Breast epithelium (tissue), 3 donors: Measurements from ENCODE around the gene EIF3I.

Experiments used
- POLR2A ChIP-seq: fragments of 450-650 bp; IDR thresholded peaks from one replicate; pipeline ENCODE4 v1.6.1; 2016; ENCODE audit warnings: antibody characterized with exemption, mild to moderate bottlenecking, moderate library complexity
- POLR2AphosphoS5 ChIP-seq, 3 donors: sonication (generic); formaldehyde crosslinking; IDR thresholded peaks; one replicate each; pipeline ENCODE4 v1.6.1; 2017; ENCODE audit warnings: antibody characterized with exemption in 3 of 3
- TF ChIP-seq, protein P1 (sequence below), 3 donors: fragments of 450-650 bp; IDR thresholded peaks; one replicate each; pipeline ENCODE4 v1.5.1; 2016 to 2017; ENCODE audit warnings: antibody characterized with exemption in 3 of 3, mild to moderate bottlenecking in 3 of 3, moderate library complexity in 3 of 3

DNA sequence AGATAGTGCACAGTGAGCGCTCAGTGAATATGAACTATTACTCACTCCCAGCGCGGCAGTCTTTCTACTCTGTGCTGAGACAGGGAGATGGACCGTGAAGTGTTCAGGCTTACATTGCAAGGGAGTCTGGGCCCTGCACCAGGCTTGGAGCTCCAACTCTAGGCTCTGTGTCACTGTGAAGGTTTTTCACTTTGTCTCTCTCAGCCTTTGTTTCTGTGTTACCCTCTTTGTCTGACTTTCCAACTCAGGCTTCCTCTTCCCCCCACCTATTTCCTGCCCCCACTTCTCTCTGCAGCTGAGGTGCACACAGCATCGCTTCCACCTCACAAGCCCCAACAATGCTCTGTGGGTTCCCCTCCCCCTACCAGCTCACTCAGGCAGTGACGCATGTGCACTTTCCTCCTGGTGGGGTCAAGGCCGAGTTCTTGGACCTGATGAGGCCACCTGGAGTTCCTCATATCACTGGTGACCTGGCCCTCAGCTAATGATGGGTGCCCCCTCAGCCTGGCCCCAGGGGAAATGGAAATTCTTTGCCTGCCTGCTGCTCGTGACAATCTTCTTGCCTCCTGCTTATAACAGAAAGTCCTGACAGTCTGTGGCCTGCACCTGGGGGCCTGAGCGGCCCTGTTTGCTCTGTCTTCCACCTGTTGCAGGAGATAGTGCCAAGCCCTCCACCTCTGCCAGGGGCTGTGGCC is 27.8 kb downstream of the EIF3I start:
- TF ChIP-seq, protein P1, sequence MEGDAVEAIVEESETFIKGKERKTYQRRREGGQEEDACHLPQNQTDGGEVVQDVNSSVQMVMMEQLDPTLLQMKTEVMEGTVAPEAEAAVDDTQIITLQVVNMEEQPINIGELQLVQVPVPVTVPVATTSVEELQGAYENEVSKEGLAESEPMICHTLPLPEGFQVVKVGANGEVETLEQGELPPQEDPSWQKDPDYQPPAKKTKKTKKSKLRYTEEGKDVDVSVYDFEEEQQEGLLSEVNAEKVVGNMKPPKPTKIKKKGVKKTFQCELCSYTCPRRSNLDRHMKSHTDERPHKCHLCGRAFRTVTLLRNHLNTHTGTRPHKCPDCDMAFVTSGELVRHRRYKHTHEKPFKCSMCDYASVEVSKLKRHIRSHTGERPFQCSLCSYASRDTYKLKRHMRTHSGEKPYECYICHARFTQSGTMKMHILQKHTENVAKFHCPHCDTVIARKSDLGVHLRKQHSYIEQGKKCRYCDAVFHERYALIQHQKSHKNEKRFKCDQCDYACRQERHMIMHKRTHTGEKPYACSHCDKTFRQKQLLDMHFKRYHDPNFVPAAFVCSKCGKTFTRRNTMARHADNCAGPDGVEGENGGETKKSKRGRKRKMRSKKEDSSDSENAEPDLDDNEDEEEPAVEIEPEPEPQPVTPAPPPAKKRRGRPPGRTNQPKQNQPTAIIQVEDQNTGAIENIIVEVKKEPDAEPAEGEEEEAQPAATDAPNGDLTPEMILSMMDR (IDR thresholded peaks at IDR 0.05), result no peak
- TF ChIP-seq POLR2AphosphoS5 (IDR thresholded peaks at IDR 0.05) (peak in 1 of 3 donors; percentile 43), POLR2A (no peak)
